GM12864 (cell line): ENCODE measurements around the gene APOOL.

Source experiments
- DNase-seq: peaks from one replicate; pipeline ENCODE4 v3.0.0-alpha.2; 2011; ENCODE audit warnings: low read depth
- H3K4me3 ChIP-seq: 2 replicates; pipeline ENCODE4 v1.5.1; 2011; ENCODE audit warnings: mild to moderate bottlenecking, low read depth, low read length, control low read depth
- TF ChIP-seq, protein P1 (sequence below): IDR thresholded peaks from 2 replicates; pipeline ENCODE4 v1.5.1; 2011; ENCODE audit warnings: low read depth, mild to moderate bottlenecking, moderate library complexity, low read length, control low read depth, inconsistent platforms; ENCODE audit errors: missing control alignments

Gene APOOL

DNA sequence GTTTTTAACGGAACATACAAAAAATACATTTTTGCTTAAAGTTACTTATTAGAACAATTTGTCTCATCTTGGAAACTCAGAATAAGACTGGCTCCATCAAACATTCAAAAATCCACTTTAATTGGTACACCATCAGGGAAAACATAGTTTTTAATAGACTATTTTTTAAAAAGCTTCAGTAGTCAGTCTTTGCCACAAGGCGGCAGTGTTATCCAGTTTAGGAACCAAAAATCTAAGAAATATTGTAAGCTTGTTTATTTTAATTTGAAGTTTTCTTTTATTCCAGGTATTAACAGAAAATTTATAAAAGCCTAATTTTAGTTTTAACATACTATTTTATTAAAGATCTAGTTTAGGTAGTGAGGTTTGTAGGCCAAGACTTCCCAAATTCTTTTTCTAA, 107.7 kb downstream of the APOOL start:
- TF ChIP-seq, protein P1, sequence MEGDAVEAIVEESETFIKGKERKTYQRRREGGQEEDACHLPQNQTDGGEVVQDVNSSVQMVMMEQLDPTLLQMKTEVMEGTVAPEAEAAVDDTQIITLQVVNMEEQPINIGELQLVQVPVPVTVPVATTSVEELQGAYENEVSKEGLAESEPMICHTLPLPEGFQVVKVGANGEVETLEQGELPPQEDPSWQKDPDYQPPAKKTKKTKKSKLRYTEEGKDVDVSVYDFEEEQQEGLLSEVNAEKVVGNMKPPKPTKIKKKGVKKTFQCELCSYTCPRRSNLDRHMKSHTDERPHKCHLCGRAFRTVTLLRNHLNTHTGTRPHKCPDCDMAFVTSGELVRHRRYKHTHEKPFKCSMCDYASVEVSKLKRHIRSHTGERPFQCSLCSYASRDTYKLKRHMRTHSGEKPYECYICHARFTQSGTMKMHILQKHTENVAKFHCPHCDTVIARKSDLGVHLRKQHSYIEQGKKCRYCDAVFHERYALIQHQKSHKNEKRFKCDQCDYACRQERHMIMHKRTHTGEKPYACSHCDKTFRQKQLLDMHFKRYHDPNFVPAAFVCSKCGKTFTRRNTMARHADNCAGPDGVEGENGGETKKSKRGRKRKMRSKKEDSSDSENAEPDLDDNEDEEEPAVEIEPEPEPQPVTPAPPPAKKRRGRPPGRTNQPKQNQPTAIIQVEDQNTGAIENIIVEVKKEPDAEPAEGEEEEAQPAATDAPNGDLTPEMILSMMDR, result peak; percentile 45
- DNase-seq, result no peak
- H3K4me3 ChIP-seq, result no peak overlapping the region

DNA sequence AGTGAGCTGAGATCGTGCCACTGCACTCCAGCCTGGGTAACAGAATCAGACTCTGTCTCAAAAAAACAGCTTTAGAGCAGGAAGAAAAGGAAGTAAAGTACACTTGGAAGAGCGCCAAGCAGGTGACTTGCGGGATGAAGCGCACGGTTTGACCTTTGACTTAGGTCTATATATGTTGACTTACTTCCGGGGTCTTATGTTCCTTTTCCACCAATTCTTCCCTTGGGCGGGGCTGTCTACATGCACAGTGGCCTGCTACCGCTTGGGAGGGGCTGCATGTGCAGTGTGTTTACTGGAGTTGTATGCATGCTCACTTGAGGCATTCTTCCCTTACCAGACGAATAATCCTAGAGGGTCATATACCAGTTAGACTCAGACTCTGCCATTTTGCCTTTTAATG, 108.6 kb downstream of the APOOL start:
- DNase-seq, result no peak
- no peak overlapping the region for H3K4me3 ChIP-seq
- TF ChIP-seq, protein P1, result no peak

DNA sequence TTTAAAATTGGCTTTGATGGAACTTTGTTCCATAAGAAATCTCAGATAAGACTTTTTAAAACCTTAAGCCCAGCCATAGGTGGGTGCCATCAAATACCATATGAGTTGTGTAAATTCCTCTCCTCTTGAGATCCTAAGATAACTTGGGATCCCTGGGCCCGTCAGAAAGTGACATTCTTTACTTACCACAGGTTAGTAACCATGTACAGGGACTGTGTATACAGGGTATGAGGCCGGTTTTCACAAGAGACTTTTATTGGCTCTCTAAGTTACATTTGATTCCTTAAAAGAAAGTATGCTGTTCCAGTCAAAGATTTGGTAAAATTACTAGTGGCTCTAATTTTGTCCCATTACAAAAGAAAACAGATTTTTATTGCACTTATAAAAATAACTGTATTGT, 110.1 kb downstream of the APOOL start:
- no peak for DNase-seq
- TF ChIP-seq, protein P1, result no peak
- H3K4me3 ChIP-seq, result no peak overlapping the region

DNA sequence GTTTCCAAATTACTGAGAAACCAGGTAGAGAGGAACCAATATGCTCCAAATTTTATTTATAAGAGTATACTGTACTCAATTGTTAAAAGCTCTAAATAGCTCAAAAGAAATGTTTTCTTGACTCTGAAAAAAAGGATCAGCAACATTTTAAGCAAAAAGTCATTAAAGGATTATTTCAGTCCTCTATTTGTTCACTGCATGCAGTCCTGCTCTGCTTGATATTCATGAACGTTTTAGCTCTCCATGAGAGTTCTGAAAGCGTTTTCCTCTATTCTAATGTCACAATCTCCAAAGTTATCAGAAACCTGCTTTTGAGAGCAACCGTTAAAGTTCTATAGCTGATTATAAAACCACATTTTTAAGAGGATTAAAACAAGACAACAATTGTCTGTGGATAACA, 110.5 kb downstream of the APOOL start:
- TF ChIP-seq, protein P1, result no peak
- no peak overlapping the region for H3K4me3 ChIP-seq
- DNase-seq, result no peak

DNA sequence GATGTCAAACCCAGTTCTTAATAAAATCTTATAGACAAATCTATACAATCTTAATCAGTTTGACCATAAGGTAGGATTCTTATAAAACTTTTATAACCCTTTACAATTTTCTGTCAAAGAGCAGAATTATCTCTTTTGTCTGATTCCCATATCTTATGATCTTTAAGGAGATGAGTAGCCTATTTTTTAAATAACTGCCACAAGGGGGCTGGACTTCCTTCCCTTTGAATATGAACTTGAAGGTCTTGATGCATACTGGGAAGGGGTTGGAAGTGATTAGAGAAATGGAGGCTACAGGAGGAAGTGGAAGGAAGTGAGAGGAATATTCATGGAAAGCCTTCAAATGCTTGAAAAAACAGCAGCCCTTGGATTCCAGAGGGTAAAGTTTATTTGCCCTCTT, 111.1 kb downstream of the APOOL start:
- TF ChIP-seq, protein P1, result no peak
- no peak for DNase-seq
- no peak overlapping the region for H3K4me3 ChIP-seq

DNA sequence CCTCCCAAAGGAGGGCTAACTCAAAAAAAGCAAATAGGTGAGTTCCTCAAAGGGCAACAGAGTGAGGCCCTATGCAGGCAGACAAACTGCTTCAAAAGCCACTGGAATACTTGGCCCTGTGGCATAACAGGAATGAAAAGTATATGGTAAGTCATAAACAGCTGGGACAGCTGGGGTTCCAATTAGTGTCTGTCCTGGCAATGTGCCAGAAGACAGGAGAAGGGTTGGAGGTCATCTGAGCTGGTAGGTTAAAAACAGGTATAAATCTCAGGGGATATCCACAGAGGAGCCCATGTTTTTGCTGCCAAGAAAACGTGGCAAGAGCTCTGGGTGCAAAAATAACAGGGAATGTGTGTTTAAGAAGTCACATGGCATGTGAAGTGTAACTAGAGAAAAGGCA, 111.6 kb downstream of the APOOL start:
- TF ChIP-seq, protein P1, result no peak
- DNase-seq, result no peak
- H3K4me3 ChIP-seq, result no peak overlapping the region

DNA sequence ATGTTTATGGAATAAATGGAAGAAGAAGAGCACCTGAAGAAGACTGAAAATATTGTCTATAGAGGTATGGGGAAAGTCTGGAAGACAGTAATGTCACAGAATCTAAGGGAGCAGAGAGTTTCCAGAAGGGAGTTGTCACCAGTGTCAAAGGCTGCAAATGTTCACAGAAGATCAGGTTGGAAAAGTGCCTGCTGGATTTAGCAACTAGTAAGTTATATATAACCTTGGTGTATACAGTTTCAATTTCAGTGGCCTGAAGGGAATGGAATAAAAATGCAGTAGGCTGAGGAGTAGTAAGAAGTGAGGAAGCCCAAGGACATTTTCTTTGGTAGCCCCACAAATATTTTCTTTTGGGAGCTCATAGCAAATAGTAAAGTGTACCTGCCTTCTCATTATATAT, 132.7 kb downstream of the APOOL start:
- TF ChIP-seq, protein P1, result no peak
- no peak overlapping the region for H3K4me3 ChIP-seq

More for the DNA sequence above, 132.7 kb downstream of the APOOL start:
- DNase-seq, result no peak
